GM12874 (cell line): ENCODE measurements around the gene AFG1L.

Experiments used
- TF ChIP-seq, protein P1 (sequence below): IDR thresholded peaks from 2 replicates; pipeline ENCODE4 v1.5.1; 2011; ENCODE audit warnings: low read depth, mild to moderate bottlenecking, control low read depth, low read length, moderate library complexity; ENCODE audit not compliant: insufficient read depth

Gene AFG1L

DNA sequence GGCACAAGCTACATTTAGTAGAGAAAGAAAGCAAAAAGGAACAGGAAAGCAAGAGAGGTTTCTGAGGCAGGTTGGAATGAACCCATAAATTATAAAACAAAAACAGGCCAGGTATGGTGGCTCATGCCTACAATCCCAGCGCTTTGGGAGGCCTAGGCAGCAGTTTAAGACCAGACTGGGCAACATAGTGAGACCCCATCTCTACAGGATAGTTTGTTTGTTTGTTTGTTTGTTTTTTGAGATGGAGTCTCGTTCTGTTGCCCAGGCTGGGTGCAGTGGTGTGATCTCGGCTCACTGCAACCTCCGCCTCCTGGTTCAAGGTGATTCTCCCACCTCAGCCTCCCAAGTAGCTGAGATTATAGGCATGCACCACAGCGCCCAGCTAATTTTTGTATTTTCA, 49.0 kb downstream of the AFG1L start:
- TF ChIP-seq, protein P1, sequence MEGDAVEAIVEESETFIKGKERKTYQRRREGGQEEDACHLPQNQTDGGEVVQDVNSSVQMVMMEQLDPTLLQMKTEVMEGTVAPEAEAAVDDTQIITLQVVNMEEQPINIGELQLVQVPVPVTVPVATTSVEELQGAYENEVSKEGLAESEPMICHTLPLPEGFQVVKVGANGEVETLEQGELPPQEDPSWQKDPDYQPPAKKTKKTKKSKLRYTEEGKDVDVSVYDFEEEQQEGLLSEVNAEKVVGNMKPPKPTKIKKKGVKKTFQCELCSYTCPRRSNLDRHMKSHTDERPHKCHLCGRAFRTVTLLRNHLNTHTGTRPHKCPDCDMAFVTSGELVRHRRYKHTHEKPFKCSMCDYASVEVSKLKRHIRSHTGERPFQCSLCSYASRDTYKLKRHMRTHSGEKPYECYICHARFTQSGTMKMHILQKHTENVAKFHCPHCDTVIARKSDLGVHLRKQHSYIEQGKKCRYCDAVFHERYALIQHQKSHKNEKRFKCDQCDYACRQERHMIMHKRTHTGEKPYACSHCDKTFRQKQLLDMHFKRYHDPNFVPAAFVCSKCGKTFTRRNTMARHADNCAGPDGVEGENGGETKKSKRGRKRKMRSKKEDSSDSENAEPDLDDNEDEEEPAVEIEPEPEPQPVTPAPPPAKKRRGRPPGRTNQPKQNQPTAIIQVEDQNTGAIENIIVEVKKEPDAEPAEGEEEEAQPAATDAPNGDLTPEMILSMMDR: no peak

DNA sequence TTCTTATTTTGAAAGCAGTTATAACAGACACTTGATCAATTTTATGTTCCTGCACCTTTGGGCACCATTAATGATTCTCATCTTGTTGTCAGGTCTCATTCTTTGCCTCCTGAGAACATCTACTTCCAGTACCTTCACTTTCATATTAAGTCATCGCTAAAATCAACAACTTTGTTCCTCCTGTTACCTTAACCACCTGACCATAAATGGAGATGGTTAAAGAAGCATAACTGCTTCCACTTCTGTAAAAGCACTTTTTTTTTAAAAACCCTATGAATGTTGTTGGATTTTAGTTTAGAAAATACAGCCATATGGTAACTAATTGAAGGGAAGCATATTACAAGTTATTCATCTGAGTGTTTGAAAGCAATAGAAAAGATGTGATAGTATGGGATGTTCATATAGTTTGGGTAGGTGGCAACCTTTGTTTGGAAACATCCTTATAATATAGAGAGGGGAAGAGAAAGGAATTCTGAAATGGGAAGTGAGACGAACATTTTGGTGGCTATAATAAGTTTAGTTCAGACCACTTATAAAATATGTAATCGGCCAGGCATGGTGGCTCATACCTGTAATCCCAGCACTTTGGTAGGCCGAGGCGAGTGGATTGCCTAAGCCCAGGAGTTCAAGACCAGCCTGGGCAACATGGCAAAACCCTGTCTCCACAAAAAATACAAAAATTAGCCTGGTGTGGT, 53.9 kb downstream of the AFG1L start:
- TF ChIP-seq, protein P1: no peak

DNA sequence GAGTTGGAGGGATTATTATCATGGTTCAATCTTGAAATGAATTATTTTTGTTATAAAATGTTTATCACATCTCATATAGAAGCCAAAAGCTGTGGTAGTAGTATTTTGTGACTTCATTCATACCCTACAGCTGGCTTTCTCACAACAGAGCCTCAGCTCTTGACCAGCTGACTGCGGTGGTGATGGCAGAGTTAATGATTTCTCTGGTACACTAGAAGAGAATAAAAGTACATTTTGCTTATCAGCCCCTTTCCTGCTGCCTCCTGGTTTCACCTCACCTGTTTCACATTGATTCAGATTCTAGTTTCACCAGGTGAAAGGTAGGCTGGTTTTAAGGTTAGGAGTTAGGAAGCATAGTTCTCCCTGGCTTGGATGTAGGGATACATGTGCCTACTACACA, 55.7 kb downstream of the AFG1L start:
- TF ChIP-seq, protein P1: no peak

DNA sequence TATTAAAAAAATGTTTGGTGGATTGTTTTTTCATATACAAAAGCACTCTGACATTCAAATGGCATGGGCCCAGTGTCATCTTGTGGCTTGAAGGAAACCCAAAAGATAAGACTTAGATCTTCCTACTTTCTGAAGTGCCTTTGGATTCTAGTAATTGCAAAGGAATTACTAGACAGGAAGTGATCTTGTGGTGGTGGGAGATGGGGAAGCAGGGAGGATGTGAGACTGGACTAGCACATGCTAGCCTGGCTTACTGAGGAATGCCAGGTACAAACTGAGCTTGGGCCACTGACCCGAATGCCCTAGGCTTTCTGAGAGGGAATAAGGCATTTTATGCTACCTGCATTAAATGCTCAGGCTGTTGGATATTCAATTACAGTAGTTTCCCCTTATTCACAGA, 59.0 kb downstream of the AFG1L start:
- TF ChIP-seq, protein P1: no peak

DNA sequence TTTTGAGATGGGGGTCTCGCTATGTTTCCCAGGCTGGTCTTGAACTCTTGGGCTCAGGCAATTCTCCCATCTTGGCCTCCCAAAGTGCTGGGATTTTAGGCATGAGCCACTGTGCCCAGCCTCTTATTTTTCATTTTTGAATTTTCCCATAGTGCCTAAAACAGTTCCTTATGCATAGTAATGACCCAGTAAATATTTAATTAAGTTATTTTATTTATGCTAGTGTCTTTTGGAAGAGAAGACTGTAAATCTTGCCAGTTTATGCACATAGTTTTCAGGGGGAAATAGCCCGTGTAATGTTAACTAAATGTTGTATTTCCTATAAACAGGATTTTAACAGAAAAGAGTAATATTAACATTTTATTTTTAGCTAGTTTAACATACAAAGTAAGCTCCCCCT, 60.3 kb downstream of the AFG1L start:
- TF ChIP-seq, protein P1: no peak

DNA sequence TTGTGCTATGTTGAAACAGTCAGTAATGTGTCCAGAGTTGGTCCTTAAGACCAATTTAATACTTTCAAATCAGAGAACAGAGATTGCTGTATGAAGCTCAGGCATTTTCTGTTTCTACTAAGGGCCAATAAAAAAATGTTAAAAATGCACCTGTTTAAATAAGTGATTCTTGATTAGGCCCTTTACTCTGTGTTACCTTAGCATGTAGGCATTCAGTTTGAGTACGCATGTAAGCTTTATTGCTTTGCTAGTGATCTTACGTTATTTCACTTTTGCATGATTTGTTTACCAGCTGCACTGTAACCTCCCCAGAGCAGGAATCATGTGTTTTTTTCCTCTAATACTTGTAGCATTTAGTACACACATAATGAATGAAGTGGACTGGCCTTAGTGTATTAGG, 61.0 kb downstream of the AFG1L start:
- TF ChIP-seq, protein P1: no peak

DNA sequence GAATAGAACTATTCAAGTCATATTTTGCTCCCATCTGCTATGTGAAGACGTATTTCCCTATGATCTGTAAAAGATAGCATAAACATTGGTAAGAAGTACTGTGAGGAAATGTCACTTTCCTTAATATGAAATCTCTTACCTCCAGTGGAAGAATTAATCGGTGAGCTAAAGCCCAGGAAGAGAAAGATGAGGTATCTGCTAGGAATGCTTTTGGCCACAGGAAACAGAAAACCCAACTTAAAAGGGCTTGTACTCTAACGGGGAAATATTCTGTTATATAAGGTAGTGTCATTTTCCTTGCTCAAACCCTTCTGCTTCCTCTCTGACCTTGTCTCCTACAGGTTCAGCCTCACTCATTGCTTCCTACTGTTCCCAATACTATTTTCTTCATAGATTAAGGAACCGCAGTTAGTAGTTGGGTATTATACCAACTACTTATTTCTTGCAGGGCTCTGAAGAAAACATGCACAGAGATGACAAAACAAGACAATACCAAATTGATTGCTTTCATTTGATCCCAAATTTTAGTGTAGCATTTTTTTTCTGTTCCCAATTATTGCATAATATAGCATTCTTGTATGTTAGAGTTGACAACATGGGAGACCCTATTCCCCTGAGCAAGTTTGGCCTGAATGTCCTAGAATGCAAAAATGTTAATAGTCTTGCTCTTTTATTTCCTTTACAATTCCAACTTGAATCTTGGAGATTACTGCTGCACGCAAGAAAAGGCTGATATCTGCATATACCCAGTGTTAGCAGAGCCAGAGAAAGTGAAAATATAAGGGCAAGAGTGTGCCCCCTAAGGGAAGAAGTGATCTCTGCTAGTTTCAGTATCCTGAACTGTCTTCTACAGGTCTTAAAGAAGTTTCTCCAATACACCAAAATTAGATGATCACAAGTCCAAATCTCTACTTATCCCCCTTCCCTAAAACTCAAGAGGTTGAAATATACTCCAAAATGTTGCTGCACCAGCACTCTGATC, 65.3 kb downstream of the AFG1L start:
- TF ChIP-seq, protein P1: peak; percentile 27; the same call in 1 of the 2 replicates
